ENCODE measurements around the gene ZNF19.

ZNF19 gene

DNA sequence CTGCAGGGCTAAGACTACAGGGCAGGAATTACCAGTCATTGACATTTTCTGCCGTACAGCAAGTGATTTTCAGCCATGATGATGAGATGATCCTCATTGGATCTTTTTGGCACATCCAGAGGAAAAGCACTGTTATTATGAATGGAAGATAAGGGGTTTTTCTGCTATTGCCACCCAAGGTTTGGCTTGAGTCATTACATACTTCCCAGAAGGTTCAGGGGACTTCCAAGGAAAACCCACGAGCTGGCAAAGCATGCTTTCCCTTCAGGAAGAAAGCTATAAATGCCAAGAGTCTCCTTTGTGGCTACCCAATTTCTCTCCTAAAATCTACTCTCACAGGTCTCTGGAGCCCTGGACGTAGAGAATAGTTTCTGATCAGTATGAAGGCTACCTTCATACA, 43.2 kb upstream of the ZNF19 start:
- Histone ChIP-seq H3K36me3 (ENCODE audit: low read length) (no peaks in the 10 kb centered on the region), H3K4me3 (ENCODE audit: insufficient read depth, low read length, poor library complexity, severe bottlenecking) (no peak overlapping the region), H3K79me2 (ENCODE audit: insufficient read depth, low read length) (no peaks in the 10 kb centered on the region), H3K9me3 (ENCODE audit: insufficient read depth, low read length) (no peaks in the 10 kb centered on the region), H3F3A (ENCODE audit: insufficient read depth) (no peaks in the 10 kb centered on the region), H3K4me2 (ENCODE audit: low read depth, low read length, poor library complexity, severe bottlenecking) (no peak overlapping the region), H4K20me1 (ENCODE audit: low read depth, low read length) (no peaks in the 10 kb centered on the region), H3K9ac (ENCODE audit: low read length) (no peak overlapping the region), H3K27ac (ENCODE audit: low read depth, low read length) (no peak overlapping the region), H3K9me2 (replicated peaks; ENCODE audit: insufficient read depth, low read length) (no peaks in the 10 kb centered on the region), H2AFZ (ENCODE audit: low read depth, low read length, severe bottlenecking) (no peak overlapping the region), H3K27me3 (ENCODE audit: low read length) (no peaks in the 10 kb centered on the region)
- no peak for TF ChIP-seq EZH2phosphoT487 (conservative IDR thresholded peaks at IDR 0.05; ENCODE audit: low read length)
- TF ChIP-seq, protein P1, sequence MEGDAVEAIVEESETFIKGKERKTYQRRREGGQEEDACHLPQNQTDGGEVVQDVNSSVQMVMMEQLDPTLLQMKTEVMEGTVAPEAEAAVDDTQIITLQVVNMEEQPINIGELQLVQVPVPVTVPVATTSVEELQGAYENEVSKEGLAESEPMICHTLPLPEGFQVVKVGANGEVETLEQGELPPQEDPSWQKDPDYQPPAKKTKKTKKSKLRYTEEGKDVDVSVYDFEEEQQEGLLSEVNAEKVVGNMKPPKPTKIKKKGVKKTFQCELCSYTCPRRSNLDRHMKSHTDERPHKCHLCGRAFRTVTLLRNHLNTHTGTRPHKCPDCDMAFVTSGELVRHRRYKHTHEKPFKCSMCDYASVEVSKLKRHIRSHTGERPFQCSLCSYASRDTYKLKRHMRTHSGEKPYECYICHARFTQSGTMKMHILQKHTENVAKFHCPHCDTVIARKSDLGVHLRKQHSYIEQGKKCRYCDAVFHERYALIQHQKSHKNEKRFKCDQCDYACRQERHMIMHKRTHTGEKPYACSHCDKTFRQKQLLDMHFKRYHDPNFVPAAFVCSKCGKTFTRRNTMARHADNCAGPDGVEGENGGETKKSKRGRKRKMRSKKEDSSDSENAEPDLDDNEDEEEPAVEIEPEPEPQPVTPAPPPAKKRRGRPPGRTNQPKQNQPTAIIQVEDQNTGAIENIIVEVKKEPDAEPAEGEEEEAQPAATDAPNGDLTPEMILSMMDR (IDR thresholded peaks at IDR 0.05; ENCODE audit: insufficient read depth, low read length, poor library complexity, severe bottlenecking) = no peak

DNA sequence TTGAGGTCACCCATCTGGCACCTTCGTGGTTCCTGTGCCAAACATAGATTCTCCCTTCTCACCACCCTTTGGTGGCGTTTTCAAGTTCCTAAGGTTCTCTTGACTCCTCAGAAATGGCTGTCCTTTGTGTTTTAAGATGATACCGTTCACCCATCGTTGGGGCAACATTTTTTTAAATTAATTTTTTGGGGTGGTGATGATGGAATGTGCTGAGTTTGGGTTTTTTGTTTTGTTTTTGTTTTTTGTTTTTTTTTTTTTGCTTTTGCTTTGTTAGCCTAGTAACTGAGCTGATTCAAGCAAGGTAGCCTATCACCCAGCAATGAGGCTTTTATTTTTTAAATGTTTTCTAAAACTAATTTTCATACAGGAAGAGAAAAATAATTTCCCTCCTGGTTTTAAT, 39.7 kb upstream of the ZNF19 start:
- Histone ChIP-seq H3F3A (ENCODE audit: insufficient read depth) (no peaks in the 10 kb centered on the region), H3K9me2 (replicated peaks; ENCODE audit: insufficient read depth, low read length) (no peaks in the 10 kb centered on the region), H3K9me3 (ENCODE audit: insufficient read depth, low read length) (no peaks in the 10 kb centered on the region), H3K4me3 (ENCODE audit: insufficient read depth, low read length, poor library complexity, severe bottlenecking) (no peak overlapping the region), H2AFZ (ENCODE audit: low read depth, low read length, severe bottlenecking) (no peak overlapping the region), H3K79me2 (ENCODE audit: insufficient read depth, low read length) (no peaks in the 10 kb centered on the region), H3K4me2 (ENCODE audit: low read depth, low read length, poor library complexity, severe bottlenecking) (no peak overlapping the region), H3K27me3 (ENCODE audit: low read length) (no peaks in the 10 kb centered on the region), H3K36me3 (ENCODE audit: low read length) (no peaks in the 10 kb centered on the region), H3K27ac (ENCODE audit: low read depth, low read length) (no peak overlapping the region), H3K9ac (ENCODE audit: low read length) (no peak overlapping the region), H4K20me1 (ENCODE audit: low read depth, low read length) (no peaks in the 10 kb centered on the region)
- no peak for TF ChIP-seq EZH2phosphoT487 (conservative IDR thresholded peaks at IDR 0.05; ENCODE audit: low read length)
- TF ChIP-seq, protein P1 (IDR thresholded peaks at IDR 0.05; ENCODE audit: insufficient read depth, low read length, poor library complexity, severe bottlenecking) = no peak

DNA sequence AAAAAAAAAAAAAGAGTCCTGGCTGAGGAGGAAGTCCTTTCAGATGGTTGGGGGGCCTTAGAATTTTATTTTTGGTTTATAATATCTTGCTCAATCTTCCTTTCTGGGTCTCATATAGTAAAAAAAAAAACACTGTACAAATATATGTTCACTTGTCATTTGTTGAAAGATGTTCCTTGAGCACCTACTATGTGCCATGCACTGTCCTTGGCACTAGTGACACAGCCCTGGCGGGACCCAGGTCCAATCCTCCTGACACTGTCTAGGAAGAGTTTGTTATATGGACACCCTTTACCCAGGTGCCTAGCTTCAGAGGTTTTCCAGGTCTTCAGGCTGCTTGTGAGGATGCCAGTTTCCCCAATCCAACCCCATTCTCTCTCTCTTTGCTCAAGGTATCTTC, 39.1 kb upstream of the ZNF19 start:
- Histone ChIP-seq H3K27me3 (ENCODE audit: low read length) (no peaks in the 10 kb centered on the region), H3K36me3 (ENCODE audit: low read length) (no peaks in the 10 kb centered on the region), H3K79me2 (ENCODE audit: insufficient read depth, low read length) (no peaks in the 10 kb centered on the region), H2AFZ (ENCODE audit: low read depth, low read length, severe bottlenecking) (no peak overlapping the region), H3K9ac (ENCODE audit: low read length) (no peak overlapping the region), H3K4me2 (ENCODE audit: low read depth, low read length, poor library complexity, severe bottlenecking) (no peak overlapping the region), H3K27ac (ENCODE audit: low read depth, low read length) (no peak overlapping the region), H3K4me3 (ENCODE audit: insufficient read depth, low read length, poor library complexity, severe bottlenecking) (no peak overlapping the region), H4K20me1 (ENCODE audit: low read depth, low read length) (no peaks in the 10 kb centered on the region), H3F3A (ENCODE audit: insufficient read depth) (no peaks in the 10 kb centered on the region), H3K9me2 (replicated peaks; ENCODE audit: insufficient read depth, low read length) (no peaks in the 10 kb centered on the region), H3K9me3 (ENCODE audit: insufficient read depth, low read length) (no peaks in the 10 kb centered on the region)
- no peak for TF ChIP-seq EZH2phosphoT487 (conservative IDR thresholded peaks at IDR 0.05; ENCODE audit: low read length)
- TF ChIP-seq, protein P1 (IDR thresholded peaks at IDR 0.05; ENCODE audit: insufficient read depth, low read length, poor library complexity, severe bottlenecking) = no peak

Data from SU-DHL-6 (cell line).